Astrocyte (in vitro differentiated cells and primary cell): Measurements from ENCODE around the gene DLGAP4. TPM values are rescaled to one million over a fixed set of nuclear protein-coding genes. Genes with fewer than 3 reads are reported as not detected.

Experiments used
- DNase-seq: peaks from one replicate; pipeline ENCODE4 v3.0.0-alpha.2; 2010; ENCODE audit warnings: low read depth
- FAIRE-seq: peaks from 2 replicates; lab custom pipeline; 2011; peaks lifted over from hg19 to GRCh38; lab: Jason Lieb, UNC
- H2AFZ ChIP-seq: 2 replicates; pipeline ENCODE4 v1.6.0; 2012; ENCODE audit warnings: low read depth, low read length, inconsistent platforms
- H3K27ac ChIP-seq: 2 replicates; pipeline ENCODE4 v1.5.1; 2011; ENCODE audit warnings: low read depth, low read length, inconsistent platforms
- H3K27me3 ChIP-seq: 2 replicates; pipeline ENCODE4 v1.6.0; 2011; ENCODE audit warnings: low read length, inconsistent platforms; ENCODE audit not compliant: insufficient read depth
- H3K36me3 ChIP-seq: 2 replicates; pipeline ENCODE4 v1.5.1; 2011; ENCODE audit warnings: low read length, inconsistent platforms; ENCODE audit not compliant: insufficient read depth
- H3K4me1 ChIP-seq: 2 replicates; pipeline ENCODE4 v1.5.1; 2011; ENCODE audit warnings: low read length, inconsistent platforms; ENCODE audit not compliant: insufficient read depth
- H3K4me2 ChIP-seq: 2 replicates; pipeline ENCODE4 v1.6.0; 2012; ENCODE audit warnings: low read length, inconsistent platforms
- H3K4me3 ChIP-seq: 2 replicates; pipeline ENCODE4 v1.5.1; 2011; ENCODE audit warnings: low read depth, mild to moderate bottlenecking, low read length, inconsistent platforms; ENCODE audit not compliant: insufficient read depth
- H3K79me2 ChIP-seq: 2 replicates; pipeline ENCODE4 v1.6.0; 2012; ENCODE audit warnings: mild to moderate bottlenecking, low read length, inconsistent platforms; ENCODE audit not compliant: insufficient read depth
- H3K9ac ChIP-seq: 2 replicates; pipeline ENCODE4 v1.6.0; 2012; ENCODE audit warnings: mild to moderate bottlenecking, low read length, inconsistent platforms
- H3K9me3 ChIP-seq: 2 replicates; pipeline ENCODE4 v1.5.1; 2012; ENCODE audit warnings: low read depth, mild to moderate bottlenecking, low read length, inconsistent platforms; ENCODE audit not compliant: insufficient read depth
- H4K20me1 ChIP-seq: 2 replicates; pipeline ENCODE4 v1.6.0; 2012; ENCODE audit warnings: low read length, inconsistent platforms; ENCODE audit not compliant: insufficient read depth
- H3K27ac Mint-ChIP-seq: one replicate; pipeline ENCODE4 v1.8.0; 2021; ENCODE audit warnings: mild to moderate bottlenecking, mixed read lengths; ENCODE audit not compliant: unreplicated experiment
- H3K27me3 Mint-ChIP-seq: one replicate; pipeline ENCODE4 v1.8.0; 2021; ENCODE audit warnings: low read depth, mixed read lengths; ENCODE audit not compliant: unreplicated experiment
- H3K36me3 Mint-ChIP-seq: one replicate; pipeline ENCODE4 v1.8.0; 2021; ENCODE audit warnings: low read depth, mixed read lengths; ENCODE audit not compliant: unreplicated experiment
- H3K4me1 Mint-ChIP-seq: one replicate; pipeline ENCODE4 v1.8.0; 2021; ENCODE audit warnings: low read depth, mixed read lengths; ENCODE audit not compliant: unreplicated experiment
- H3K4me3 Mint-ChIP-seq: one replicate; pipeline ENCODE4 v1.8.0; 2021; ENCODE audit warnings: mild to moderate bottlenecking, moderate library complexity, mixed read lengths; ENCODE audit not compliant: unreplicated experiment
- H3K9me3 Mint-ChIP-seq: one replicate; pipeline ENCODE4 v1.8.0; 2021; ENCODE audit warnings: mild to moderate bottlenecking, mixed read lengths; ENCODE audit not compliant: unreplicated experiment
- EZH2 ChIP-seq: IDR thresholded peaks from 2 replicates; pipeline ENCODE4 v1.6.1; 2012; ENCODE audit warnings: mild to moderate bottlenecking, low read length, inconsistent platforms; ENCODE audit not compliant: insufficient read depth
- total RNA-seq: library from RNA; stranded (reverse); gene quantifications from 2 replicates; pipeline ENCODE4 v1.2.1, GENCODE V29; 2021
- TF ChIP-seq, protein P1 (sequence below): IDR thresholded peaks from 2 replicates; pipeline ENCODE4 v1.5.1; 2011; ENCODE audit warnings: low read depth, mild to moderate bottlenecking, inconsistent platforms, low read length, moderate library complexity; ENCODE audit not compliant: insufficient read depth

DLGAP4 gene
- total RNA-seq, 1 donor from 2014 or later: 135 TPM

- Mint-ChIP-seq H3K4me1 (peaks cover 7% of the 10 kb centered on the region), H3K4me3 (no peak overlapping the region), H3K9me3 (no peaks in the 10 kb centered on the region), H3K27me3 (peaks cover 3% of the 10 kb centered on the region), H3K36me3 (no peaks in the 10 kb centered on the region), H3K27ac (no peak overlapping the region)
- no peak overlapping the region for H2AFZ ChIP-seq
- H3K4me2 ChIP-seq: no peak overlapping the region
- H3K79me2 ChIP-seq: no peaks in the 10 kb centered on the region
- no peak overlapping the region for H3K9ac ChIP-seq
- H4K20me1 ChIP-seq: no peaks in the 10 kb centered on the region
- H3K4me3 ChIP-seq: no peak overlapping the region
- no peak for DNase-seq
- no peaks in the 10 kb centered on the region for H3K36me3 ChIP-seq
- H3K27me3 ChIP-seq: peaks cover 13% of the 10 kb centered on the region
- H3K4me1 ChIP-seq: no peaks in the 10 kb centered on the region
- TF ChIP-seq, protein P1, sequence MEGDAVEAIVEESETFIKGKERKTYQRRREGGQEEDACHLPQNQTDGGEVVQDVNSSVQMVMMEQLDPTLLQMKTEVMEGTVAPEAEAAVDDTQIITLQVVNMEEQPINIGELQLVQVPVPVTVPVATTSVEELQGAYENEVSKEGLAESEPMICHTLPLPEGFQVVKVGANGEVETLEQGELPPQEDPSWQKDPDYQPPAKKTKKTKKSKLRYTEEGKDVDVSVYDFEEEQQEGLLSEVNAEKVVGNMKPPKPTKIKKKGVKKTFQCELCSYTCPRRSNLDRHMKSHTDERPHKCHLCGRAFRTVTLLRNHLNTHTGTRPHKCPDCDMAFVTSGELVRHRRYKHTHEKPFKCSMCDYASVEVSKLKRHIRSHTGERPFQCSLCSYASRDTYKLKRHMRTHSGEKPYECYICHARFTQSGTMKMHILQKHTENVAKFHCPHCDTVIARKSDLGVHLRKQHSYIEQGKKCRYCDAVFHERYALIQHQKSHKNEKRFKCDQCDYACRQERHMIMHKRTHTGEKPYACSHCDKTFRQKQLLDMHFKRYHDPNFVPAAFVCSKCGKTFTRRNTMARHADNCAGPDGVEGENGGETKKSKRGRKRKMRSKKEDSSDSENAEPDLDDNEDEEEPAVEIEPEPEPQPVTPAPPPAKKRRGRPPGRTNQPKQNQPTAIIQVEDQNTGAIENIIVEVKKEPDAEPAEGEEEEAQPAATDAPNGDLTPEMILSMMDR: no peak
- no peak for TF ChIP-seq EZH2
- FAIRE-seq: no peak
- no peak overlapping the region for H3K27ac ChIP-seq
- H3K9me3 ChIP-seq: no peaks in the 10 kb centered on the region
Measured at GRCh38 chr20:36271639-36272546, 34.2 kb upstream of the DLGAP4 start.

- Histone ChIP-seq H3K36me3 (no peaks in the 10 kb centered on the region), H3K4me3 (no peak overlapping the region), H4K20me1 (no peaks in the 10 kb centered on the region), H2AFZ (no peak overlapping the region), H3K27me3 (peaks cover 16% of the 10 kb centered on the region), H3K9me3 (no peaks in the 10 kb centered on the region), H3K79me2 (no peaks in the 10 kb centered on the region), H3K9ac (no peak overlapping the region), H3K27ac (no peak overlapping the region), H3K4me2 (no peak overlapping the region), H3K4me1 (no peaks in the 10 kb centered on the region)
- H3K27ac Mint-ChIP-seq: no peak overlapping the region
- DNase-seq (no peak), FAIRE-seq (no peak)
- TF ChIP-seq EZH2: no peak
- TF ChIP-seq, protein P1: no peak
- peaks cover 7% of the 10 kb centered on the region for H3K4me1 Mint-ChIP-seq
- H3K36me3 Mint-ChIP-seq: no peaks in the 10 kb centered on the region
- peaks cover 10% of the 10 kb centered on the region for H3K27me3 Mint-ChIP-seq
- H3K4me3 Mint-ChIP-seq: no peak overlapping the region
- H3K9me3 Mint-ChIP-seq: no peaks in the 10 kb centered on the region
Measured at GRCh38 chr20:36272547-36273220, 33.5 kb upstream of the DLGAP4 start.
